Caco-2 (cell line): Measurements from ENCODE around the gene AIG1. TPM values are rescaled to one million over a fixed set of nuclear protein-coding genes. Genes with fewer than 3 reads are reported as not detected.

Experiments used
- BruUV-seq: library from RNA; stranded (reverse); fragments of 400-500 nt; replicated peaks from 2 replicates; lab custom pipeline; 2021; lab: Mats Ljungman, UMichigan
- CTCF ChIA-PET: fragments of 300-600 bp; sonication (Branson Sonifier 250); formaldehyde crosslinking; loops from one replicate; lab custom pipeline; 2022; ENCODE audit warnings: antibody characterized with exemption; lab: Charles Lee
- POLR2A ChIA-PET: fragments of 300-600 bp; sonication (Branson Sonifier 250); formaldehyde crosslinking; loops from one replicate; lab custom pipeline; 2022; ENCODE audit warnings: antibody characterized with exemption; lab: Charles Lee
- DNase-seq, 2 experiments: peaks; one replicate each; pipeline versions ENCODE4 v3.0.0 to v3.0.0-alpha.2; 2020 to 2022
- H3K27me3 ChIP-seq: replicated peaks from 2 replicates; pipeline ENCODE4 v1.6.0; 2011; ENCODE audit warnings: low read length; ENCODE audit not compliant: control insufficient read depth, insufficient read depth
- H3K36me3 ChIP-seq: 2 replicates; pipeline ENCODE4 v1.5.1; 2011; ENCODE audit warnings: low read length; ENCODE audit not compliant: control insufficient read depth, insufficient read depth
- H3K4me1 ChIP-seq: fragments of 250-450 bp; sonication (Bioruptor Pico); 2 replicates; pipeline ENCODE4 v1.5.1; 2020; ENCODE audit warnings: mild to moderate bottlenecking
- H3K4me3 ChIP-seq: 2 replicates; pipeline ENCODE4 v1.5.1; 2011; ENCODE audit warnings: low read depth, mild to moderate bottlenecking, control low read depth, low read length
- H3K9me3 ChIP-seq: fragments of 250-450 bp; sonication (Bioruptor Pico); 2 replicates; pipeline ENCODE4 v1.5.1; 2020; ENCODE audit warnings: mild to moderate bottlenecking, moderate library complexity
- H3K27ac Mint-ChIP-seq: one replicate; pipeline ENCODE4 v1.8.0; 2022; ENCODE audit warnings: mixed read lengths; ENCODE audit not compliant: unreplicated experiment
- H3K27me3 Mint-ChIP-seq: one replicate; pipeline ENCODE4 v1.8.0; 2022; ENCODE audit warnings: mixed read lengths; ENCODE audit not compliant: insufficient read depth, unreplicated experiment
- H3K36me3 Mint-ChIP-seq: one replicate; pipeline ENCODE4 v1.8.0; 2022; ENCODE audit warnings: mild to moderate bottlenecking, mixed read lengths; ENCODE audit not compliant: insufficient read depth, unreplicated experiment
- H3K4me1 Mint-ChIP-seq: one replicate; pipeline ENCODE4 v1.8.0; 2022; ENCODE audit warnings: low read depth, mixed read lengths; ENCODE audit not compliant: unreplicated experiment
- H3K4me3 Mint-ChIP-seq: one replicate; pipeline ENCODE4 v1.8.0; 2022; ENCODE audit warnings: mild to moderate bottlenecking, moderate library complexity, mixed read lengths; ENCODE audit not compliant: unreplicated experiment
- H3K9me3 Mint-ChIP-seq: one replicate; pipeline ENCODE4 v1.8.0; 2022; ENCODE audit warnings: mixed read lengths; ENCODE audit not compliant: unreplicated experiment
- CTCF ChIP-seq, 2 experiments: fragments of 200-600 bp in 1 of 2; IDR thresholded peaks; 1 replicate in 1 of 2; 2 replicates in 1 of 2; pipeline versions ENCODE4 v1.5.1 to v1.8.0; 2011 to 2022; ENCODE audit warnings: antibody characterized with exemption in 1 of 2, control low read depth in 1 of 2, inconsistent platforms in 1 of 2, low read depth in 1 of 2, low read length in 1 of 2, mild to moderate bottlenecking in 1 of 2, moderate library complexity in 1 of 2; ENCODE audit not compliant: insufficient read depth in 1 of 2, severe bottlenecking in 1 of 2, unreplicated experiment in 1 of 2
- intact Hi-C: fragments of 100-400 bp; cut with micrococcal nuclease; formaldehyde crosslinking; loops from one replicate; pipeline ENCODE4 v1.10.0; 2022; ENCODE audit not compliant: unreplicated experiment
- total RNA-seq: library from RNA; stranded (reverse); gene quantifications from 2 replicates; pipeline ENCODE4 v1.2.3, GENCODE V29; 2022

AIG1 gene
- total RNA-seq, 1 experiment from 2014 or later: 27.6 TPM

GRCh38 chr6:143155681-143156080 is 95.0 kb downstream of the AIG1 start:
- H3K36me3 Mint-ChIP-seq: no peaks in the 10 kb centered on the region
- intact Hi-C loops: no loop called here

DNA sequence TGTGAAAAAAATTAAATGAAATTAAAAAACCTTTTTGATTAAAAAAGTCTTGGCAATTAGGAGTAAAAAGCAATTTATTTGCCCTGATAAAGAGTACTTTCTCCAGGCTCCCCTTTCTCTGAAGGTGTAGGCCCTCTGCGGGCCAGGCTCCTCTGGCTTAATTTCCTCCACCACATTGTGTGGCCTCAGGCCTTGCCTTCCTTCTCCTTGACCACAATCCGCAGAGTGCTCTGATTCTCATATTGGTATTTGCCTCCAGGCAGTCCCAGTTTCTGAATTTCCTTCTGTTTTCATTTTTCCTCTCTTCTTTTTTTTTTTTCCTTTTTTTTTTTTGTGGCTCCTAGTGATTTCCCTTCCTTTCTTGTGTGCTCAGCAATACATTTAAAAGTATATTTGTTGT is 96.4 kb downstream of the AIG1 start:
- ChIA-PET POLR2A (no interaction called here), CTCF (no interaction called here)
- Mint-ChIP-seq H3K27me3 (no peaks in the 10 kb centered on the region), H3K9me3 (no peaks in the 10 kb centered on the region), H3K4me3 (no peak overlapping the region), H3K36me3 (no peaks in the 10 kb centered on the region), H3K27ac (no peak overlapping the region), H3K4me1 (no peaks in the 10 kb centered on the region)
- no peaks in the 10 kb centered on the region for H3K27me3 ChIP-seq
- no TSS peak for BruUV-seq
- peaks cover 11% of the 10 kb centered on the region; the same call in 1 of the 2 replicates for H3K4me1 ChIP-seq
- TF ChIP-seq CTCF (IDR thresholded peaks at IDR 0.05; ENCODE audit: insufficient read depth in 1 of 2, low read depth in 1 of 2, low read length in 1 of 2, severe bottlenecking in 1 of 2, unreplicated experiment in 1 of 2): no peak
- intact Hi-C loops: no loop called here
- DNase-seq: no peak
- H3K9me3 ChIP-seq: no peaks in the 10 kb centered on the region; the same call in 1 of the 2 replicates
- no peak overlapping the region for H3K4me3 ChIP-seq
- no peaks in the 10 kb centered on the region for H3K36me3 ChIP-seq

More at GRCh38 chr6:143155681-143156080, 95.0 kb downstream of the AIG1 start:
- Histone ChIP-seq H3K27me3 (no peaks in the 10 kb centered on the region), H3K36me3 (no peaks in the 10 kb centered on the region), H3K4me3 (no peak overlapping the region), H3K9me3 (no peaks in the 10 kb centered on the region), H3K4me1 (peaks cover 9% of the 10 kb centered on the region; the same call in 1 of the 2 replicates)
- H3K9me3 Mint-ChIP-seq: no peaks in the 10 kb centered on the region
- no peaks in the 10 kb centered on the region for H3K4me1 Mint-ChIP-seq
- TF ChIP-seq CTCF (IDR thresholded peaks at IDR 0.05; ENCODE audit: insufficient read depth in 1 of 2, low read depth in 1 of 2, low read length in 1 of 2, severe bottlenecking in 1 of 2, unreplicated experiment in 1 of 2): no peak
- ChIA-PET CTCF (no interaction called here), POLR2A (no interaction called here)
- no peak for DNase-seq
- no TSS peak for BruUV-seq
- no peak overlapping the region for H3K4me3 Mint-ChIP-seq
- H3K27ac Mint-ChIP-seq: no peak overlapping the region
- no peaks in the 10 kb centered on the region for H3K27me3 Mint-ChIP-seq

DNA sequence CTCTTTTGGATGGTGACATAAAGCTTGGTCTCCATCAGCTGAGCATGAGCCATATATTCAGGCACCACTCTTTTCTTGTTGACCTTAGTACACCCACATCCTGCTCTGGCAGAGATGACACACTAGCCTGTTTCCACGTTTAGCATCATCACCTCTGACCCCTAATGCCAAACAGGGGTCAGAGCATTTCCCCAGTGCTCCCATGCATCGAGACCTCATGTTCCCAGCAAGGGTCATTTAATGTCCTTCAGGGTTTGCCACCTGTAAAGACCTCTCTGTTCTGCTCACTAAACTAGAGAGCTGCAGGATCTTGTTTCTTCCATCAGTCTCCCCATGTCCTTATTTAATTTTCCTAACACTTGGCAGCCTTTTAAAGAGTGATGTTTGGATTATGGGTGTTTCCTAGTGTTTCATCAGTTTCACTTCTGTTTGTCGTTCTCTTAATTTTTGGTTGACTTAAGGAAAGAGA is 97.5 kb downstream of the AIG1 start:
- no peaks in the 10 kb centered on the region for H3K36me3 Mint-ChIP-seq
- no peak for TF ChIP-seq CTCF (IDR thresholded peaks at IDR 0.05; ENCODE audit: insufficient read depth in 1 of 2, low read depth in 1 of 2, low read length in 1 of 2, severe bottlenecking in 1 of 2, unreplicated experiment in 1 of 2)
- H3K4me3 ChIP-seq: no peak overlapping the region
- H3K27ac Mint-ChIP-seq: no peak overlapping the region
- CTCF ChIA-PET: no interaction called here
- no peaks in the 10 kb centered on the region for H3K4me1 Mint-ChIP-seq
- H3K27me3 Mint-ChIP-seq: no peaks in the 10 kb centered on the region
- H3K9me3 ChIP-seq: no peaks in the 10 kb centered on the region; the same call in 1 of the 2 replicates
- no peaks in the 10 kb centered on the region for H3K9me3 Mint-ChIP-seq
- intact Hi-C loops: no loop called here
- H3K4me1 ChIP-seq: peaks cover 11% of the 10 kb centered on the region; the same call in 1 of the 2 replicates
- POLR2A ChIA-PET: no interaction called here
- H3K27me3 ChIP-seq: no peaks in the 10 kb centered on the region
- H3K4me3 Mint-ChIP-seq: no peak overlapping the region
- no peak for DNase-seq
- no peaks in the 10 kb centered on the region for H3K36me3 ChIP-seq
- BruUV-seq: no TSS peak
